ENCODE data around the gene LRRN3. TPM values are rescaled to one million over a fixed set of nuclear protein-coding genes. Genes with fewer than 3 reads are reported as not detected.

LRRN3 gene
- total RNA-seq, 1 donor = 5.0 TPM

DNA sequence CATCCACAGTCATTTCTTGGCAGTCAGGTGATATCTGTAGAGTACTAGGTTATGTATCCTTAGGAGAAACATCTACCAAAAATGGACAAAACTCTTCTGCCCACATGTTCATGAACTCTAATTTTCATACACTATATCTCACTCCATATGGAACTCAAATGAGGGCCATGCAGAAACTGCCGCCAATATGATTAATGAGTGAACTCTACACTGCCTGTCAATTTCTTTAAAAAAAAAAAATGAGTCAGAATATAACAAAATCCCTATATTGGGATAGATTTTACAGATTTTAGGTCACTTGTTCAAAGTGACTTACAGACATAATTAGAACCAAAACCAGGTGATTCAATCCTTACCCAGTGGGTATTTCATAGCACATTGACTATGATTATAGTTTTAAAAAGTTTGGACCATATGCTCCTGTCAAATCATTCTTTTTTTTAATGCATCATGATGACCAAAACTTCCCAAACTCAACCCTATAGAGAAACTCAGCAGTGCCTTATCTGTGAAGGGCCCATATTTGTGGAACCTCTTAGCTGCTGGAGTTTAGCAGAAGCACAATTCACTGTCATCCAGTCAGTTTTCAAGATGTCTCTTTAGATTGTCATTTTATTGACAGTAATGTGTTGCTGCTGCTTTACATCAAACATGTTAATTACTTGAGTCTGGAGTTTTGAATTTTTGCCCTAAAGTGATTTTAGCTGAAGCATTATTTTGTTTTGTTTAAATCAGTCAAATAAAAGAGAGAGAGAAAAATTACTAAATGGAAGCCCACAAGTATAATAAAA lies 11.1 kb downstream of the LRRN3 start:
- H3K4me3 ChIP-seq (ENCODE audit: low read depth, low read length) = no peak overlapping the region
- DNase-seq (ENCODE audit: low read depth) = no peak
- no peak for TF ChIP-seq CTCF (IDR thresholded peaks at IDR 0.05; ENCODE audit: insufficient read depth, low read length)

DNA sequence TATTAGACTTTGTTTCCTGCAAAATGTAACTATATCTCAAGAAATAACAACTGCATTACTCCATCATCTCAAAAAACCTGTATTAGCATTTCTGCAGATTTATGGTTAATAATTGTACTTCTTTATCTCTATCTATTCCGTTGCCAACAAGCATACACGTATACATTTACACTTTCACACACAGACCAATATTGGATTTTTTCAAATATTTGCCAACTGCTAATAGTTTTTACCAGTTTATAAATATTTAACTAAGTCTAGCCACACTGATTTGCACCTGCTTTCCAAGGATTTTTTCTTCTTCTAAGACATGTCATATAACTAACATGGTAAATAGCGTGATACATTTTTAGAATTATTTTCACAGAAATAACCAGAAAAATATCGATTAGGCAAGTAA lies 12.2 kb downstream of the LRRN3 start:
- DNase-seq (ENCODE audit: low read depth) = no peak
- H3K4me3 ChIP-seq (ENCODE audit: low read depth, low read length) = no peak overlapping the region
- TF ChIP-seq CTCF (IDR thresholded peaks at IDR 0.05; ENCODE audit: insufficient read depth, low read length) = no peak

DNA sequence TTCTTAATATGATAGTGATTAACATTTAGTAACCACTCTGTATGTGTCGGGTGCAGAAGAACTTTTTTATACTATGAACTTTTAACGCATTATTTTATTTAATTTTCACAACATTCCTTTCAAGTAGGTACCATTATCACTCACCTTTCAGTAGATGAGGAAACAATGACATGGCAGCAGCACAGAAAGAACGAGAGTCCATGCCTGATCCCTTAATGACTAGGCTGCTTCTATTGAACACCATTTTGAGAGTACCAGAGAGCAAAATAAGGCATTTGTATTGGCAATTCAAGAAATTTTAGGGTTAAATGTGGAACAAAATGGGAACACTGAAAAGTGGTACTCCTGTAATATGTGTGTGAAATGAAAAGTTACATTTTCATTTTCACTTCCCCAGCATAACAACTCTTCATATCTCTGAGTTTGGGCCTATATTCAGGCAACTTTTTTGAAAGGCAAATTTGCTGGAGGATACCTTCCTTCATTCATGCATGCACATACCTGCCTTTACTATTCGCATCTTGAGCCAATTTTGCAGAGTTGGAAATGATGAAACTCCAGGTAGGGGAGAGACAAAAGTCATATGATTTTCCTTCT lies 12.8 kb downstream of the LRRN3 start:
- no peak overlapping the region for H3K4me3 ChIP-seq (ENCODE audit: low read depth, low read length)

GRCh38 chr7:111104710-111105109 lies 13.8 kb downstream of the LRRN3 start:
- no peak for DNase-seq (ENCODE audit: low read depth)
- TF ChIP-seq CTCF (IDR thresholded peaks at IDR 0.05; ENCODE audit: insufficient read depth, low read length) = no peak
- H3K4me3 ChIP-seq (ENCODE audit: low read depth, low read length) = no peak overlapping the region

More for the DNA sequence above, 12.8 kb downstream of the LRRN3 start:
- TF ChIP-seq CTCF (IDR thresholded peaks at IDR 0.05; ENCODE audit: insufficient read depth, low read length) = no peak
- DNase-seq (ENCODE audit: low read depth) = no peak

DNA sequence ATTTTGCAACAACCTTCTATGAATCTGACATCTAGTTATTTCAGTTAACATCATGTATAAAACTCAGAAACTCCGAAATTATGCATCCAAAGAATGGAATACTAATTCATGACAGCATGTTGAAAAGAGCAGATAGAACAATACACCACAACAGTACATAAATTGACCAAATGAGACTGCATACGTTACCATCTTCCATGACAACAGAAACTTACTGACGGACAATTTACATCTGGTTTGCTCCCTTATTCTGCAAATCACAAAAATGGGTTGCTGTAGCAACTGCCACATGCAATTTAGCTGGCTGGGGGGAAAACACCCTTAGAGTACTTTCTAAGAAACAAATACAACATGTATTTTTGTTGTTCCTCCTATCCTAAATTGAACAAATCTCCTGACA lies 14.3 kb downstream of the LRRN3 start:
- DNase-seq (ENCODE audit: low read depth) = no peak
- no peak for TF ChIP-seq CTCF (IDR thresholded peaks at IDR 0.05; ENCODE audit: insufficient read depth, low read length)

GRCh38 chr7:111107579-111107978 lies 16.7 kb downstream of the LRRN3 start:
- no peak overlapping the region for H3K4me3 ChIP-seq (ENCODE audit: low read depth, low read length)
- DNase-seq (ENCODE audit: low read depth) = peak; percentile 71
- no peak for TF ChIP-seq CTCF (IDR thresholded peaks at IDR 0.05; ENCODE audit: insufficient read depth, low read length)

More for the DNA sequence above, 14.3 kb downstream of the LRRN3 start:
- H3K4me3 ChIP-seq (ENCODE audit: low read depth, low read length) = no peak overlapping the region

Data from fibroblast of the aortic adventitia (primary cell).